Measurements from ENCODE around the gene WWOX.

WWOX gene

DNA sequence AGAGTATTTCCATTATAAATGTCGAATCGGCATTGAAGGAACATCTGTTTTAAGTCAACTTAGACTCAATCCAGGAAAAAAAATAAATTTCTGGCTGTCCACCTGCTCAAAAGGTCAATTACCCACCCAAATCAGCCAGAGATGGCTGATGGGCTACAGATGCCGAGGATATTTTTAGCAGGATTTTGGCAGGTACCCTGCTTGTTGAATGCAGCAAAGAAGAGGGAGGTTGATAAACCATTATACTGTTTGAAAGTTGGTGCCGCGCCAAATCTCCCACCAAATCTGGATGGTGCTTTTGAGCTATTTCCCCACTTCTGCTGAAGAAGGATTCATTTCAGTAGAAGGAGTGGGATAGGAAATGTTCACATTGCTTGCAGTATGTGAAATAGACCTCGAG, 963.4 kb downstream of the WWOX start:
- no peak for DNase-seq

DNA sequence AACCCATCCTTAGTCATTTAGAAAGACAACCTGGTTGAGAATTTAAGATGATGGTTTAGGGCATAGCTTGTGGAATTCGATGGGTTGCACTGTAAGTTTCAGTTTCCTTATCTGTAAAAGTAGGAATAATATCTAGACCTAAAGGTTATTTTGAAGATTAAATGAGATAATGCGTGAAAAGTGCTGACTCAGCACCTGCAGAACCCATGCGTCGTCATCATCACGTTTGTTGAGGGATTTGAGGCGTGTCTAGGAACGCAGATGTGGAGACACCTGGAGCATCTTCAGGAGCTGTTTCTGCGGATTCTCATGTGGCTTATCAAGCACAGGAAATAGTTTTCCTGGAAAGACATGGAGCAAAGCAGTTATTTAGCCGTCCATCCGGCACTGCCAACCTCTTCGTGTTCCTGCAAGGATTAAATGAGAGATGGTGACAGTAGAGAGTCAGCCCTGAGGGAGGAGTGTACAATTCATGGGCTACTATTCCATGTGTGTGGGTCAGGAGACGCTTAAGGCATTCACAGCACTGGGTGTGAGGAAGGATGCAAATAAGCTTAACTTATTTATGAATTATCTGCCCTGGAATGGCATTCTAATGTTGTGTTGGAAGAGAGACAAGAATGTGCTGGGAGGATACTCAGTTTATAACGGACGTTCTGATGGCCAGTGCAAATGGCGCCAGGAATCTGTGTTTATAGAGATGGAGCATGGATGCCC, 965.0 kb downstream of the WWOX start:
- no peak for DNase-seq

DNA sequence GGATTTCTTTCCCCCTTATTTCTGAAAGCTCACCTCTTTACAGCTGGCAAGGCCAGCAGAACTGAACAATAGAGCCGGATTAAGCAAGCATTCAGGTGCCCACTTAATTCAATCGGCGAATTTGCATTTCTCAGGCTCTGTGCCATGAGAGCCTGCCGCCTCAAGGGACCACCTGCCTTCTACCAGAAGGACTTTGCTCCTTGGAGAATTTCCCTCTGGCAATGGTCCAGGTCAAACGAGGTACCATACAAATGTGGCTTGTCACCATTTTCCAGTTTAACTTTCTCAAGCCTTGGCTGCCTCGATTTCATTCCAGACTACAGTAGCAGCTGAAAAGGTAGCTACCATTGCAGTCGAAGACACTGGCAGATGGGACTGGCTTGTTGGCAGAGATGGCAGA, 967.1 kb downstream of the WWOX start:
- no peak for DNase-seq

DNA sequence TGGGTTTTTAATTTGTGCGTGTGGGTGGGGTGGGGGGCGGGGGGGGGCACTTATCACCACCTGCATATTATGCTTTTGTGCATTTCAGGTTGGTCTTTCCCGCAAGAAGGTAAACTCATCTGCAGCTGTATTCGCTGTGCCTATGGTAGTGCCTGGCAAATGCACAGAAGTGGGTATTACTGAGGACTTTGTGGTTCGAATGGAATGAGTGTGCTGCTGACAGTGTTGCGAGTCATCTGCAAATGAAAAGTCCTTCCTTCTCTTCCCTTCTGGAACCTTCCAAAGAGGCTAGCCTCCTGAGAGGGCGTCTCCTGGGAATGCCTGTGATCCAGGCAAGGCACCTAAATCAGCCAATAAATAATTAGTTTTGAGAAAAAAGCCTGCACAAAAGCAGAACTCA, 968.1 kb downstream of the WWOX start:
- no peak for DNase-seq

DNA sequence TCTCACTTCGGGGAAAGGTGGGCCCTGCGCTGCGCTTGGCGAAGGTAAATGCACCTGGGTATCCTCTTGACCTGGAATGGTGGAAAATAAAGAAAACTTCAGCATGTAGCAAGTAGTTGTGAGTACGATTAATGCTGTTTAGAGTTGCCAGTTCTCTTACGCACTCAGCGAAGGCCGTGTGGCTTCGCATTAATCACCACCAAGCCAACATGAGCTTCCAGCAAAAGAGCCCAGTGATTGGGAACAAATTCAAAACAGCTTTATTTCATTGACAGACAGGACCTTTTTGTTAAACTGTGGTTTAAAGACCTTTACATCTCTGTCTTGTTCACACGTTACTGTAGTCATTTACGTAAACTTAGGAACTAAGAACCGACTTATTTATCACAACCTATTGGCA, 969.7 kb downstream of the WWOX start:
- DNase-seq, result no peak

DNA sequence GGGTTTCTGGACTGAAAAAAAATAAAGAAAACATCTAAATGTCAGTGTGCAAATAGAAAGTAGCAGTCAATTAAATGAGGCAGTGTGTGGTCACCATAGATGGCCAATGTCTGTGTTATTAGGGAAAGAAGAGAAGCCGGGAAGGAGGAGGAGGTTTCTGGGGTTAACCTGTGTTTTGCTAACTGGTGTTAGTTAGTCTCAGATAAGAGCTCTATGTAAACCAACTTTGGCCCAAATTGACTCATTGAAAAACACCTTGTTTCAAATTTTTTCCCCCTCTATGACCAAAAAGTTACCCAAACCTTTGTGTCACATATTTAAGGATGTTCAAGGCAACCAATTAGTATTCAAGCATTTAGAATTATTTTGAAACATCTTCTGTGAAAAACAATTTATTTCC, 970.2 kb downstream of the WWOX start:
- DNase-seq, result no peak

DNA sequence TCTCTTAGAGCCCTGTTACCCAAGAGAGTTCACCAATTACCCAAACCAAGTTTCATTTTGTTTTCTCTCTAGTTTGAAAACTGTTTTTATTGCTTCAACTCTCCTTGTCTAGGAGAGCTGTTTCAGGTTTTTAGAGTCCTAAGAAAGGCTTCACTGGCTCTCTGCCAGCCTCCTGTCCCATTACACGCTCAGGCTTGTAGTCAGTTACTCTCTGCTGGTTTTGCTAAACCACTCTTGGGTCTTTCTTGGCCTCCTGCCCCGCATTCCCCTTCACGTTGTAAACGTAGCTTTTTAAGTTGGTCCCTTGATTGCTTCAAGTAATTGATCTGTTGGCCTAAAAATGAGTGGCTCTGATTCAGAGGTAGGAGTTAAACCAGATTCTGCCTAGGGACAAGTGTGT, 972.0 kb downstream of the WWOX start:
- no peak for DNase-seq

DNA sequence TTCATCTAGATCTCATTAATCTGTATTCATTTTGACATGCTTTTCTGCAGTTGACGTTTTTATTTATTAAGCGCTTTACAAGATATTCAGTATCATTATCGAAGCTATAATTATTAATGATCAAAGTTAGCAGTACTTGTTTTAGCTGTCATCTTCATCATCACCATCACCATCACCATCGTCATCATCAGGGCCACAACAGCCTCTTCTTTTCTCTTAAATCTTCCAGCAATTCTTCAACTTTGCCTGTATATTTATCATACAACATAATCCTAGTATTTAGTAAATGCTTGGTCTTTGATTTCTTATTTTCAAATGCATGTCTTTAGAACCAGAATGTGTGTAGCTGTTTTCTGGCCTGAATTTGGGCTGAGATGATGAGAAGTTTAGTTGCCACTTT, 973.1 kb downstream of the WWOX start:
- DNase-seq, result no peak

DNA sequence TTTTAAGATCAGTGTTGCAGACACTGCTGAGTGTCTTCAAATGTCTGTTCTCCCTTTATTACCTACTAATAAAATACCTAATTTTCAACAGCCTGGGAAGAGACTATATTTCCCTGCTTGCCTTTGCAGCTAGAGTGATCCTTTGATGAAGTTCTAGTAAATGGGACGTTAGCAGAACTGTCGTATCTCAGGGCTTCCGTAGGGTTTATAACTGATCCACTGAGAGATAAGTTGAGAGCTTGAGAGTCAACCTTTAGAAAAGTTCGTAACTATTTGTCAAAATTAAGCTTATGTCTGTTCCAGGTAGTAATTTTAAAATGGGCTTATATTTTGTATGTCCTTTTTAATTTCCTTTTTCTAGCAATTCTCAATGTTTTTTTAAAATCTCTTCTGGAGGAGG, 974.1 kb downstream of the WWOX start:
- no peak for DNase-seq

DNA sequence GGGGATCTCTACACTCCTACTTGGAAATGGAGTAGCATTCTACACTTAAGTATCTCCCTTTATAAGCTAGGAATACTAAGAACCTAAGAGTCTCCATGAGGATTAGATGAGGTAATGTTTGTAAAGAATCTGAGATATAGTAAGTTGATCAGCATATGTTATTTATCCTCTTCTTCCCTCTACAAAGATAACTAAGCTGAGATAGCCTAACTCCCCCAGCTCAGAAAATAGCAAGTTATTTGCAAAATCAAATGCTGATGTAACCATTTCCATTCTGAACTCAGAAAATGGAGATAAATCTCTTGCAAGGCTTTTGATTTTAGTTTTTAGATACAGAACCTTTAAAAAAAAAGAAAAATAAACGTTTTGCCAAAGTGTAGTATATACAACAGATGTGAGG, 975.1 kb downstream of the WWOX start:
- no peak for DNase-seq

DNA sequence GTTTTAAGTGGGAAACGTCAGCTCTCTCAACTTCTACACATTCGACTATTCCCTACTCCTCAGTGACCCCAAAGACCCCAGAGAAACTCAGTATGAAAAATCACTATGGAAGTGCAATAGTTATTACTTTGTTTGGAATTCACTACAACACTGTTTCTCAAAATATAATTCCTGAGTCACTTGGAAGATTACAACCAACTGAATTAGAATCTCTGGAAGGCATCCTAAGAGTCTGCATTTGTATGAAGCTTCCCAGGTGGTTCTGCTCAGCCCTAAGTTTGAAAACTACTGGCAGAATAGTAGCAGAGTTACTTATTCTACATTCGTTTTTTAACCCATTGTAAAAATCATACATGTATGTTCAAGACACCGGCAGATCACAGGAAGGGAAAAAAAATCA, 975.5 kb downstream of the WWOX start:
- no peak for DNase-seq

DNA sequence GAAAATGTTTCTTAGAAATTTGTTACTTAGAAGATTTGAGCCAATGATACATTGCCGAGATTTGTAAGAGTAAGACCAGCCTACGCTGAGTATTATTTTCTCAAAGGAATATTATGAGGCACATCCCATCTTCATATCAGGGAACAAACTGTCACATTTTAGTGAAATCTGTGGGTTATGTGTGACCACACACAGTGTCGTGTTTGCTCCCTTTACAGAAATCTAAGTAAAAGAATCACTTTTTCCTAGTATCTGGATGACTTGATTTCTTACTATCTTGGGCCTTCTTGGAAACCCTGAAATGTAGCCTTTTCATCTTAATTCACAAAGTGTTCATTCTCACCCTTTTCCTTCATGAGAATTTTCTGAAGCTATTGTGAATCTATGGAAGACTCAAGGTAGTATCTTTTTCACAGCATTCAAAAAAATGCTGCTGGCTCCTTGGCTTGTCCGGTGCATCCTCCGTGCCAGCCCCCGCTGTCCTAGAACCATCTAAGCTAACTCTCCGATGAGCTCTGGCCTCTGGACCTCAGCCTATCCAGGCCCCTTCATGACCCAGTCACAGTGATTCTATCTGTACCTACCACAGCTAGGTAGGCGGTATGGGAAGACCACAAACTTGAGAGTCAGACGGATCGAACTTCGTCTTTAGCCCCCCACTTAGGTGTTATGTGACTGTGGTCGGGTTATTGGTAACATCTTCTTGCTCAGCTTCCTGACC, 976.8 kb downstream of the WWOX start:
- DNase-seq, result no peak

DNA sequence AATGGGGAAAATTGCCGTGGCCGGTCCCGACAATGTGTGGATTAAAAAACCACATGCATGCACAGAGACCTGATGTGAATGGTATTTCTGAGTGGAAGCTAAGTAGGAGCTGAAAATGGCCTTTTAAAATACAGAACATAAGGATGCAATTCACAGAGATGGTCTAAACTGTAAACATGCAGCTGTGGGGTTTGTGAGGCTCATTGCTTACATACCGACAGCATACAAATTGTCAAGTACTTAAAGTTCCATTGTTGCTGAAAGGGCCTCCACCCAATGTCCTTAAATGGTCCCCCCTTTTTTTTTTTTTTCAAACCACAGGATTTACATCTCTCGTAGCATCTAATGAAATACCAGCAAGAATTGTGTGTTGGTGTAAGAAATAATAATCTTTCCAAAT, 977.9 kb downstream of the WWOX start:
- DNase-seq, result no peak

DNA sequence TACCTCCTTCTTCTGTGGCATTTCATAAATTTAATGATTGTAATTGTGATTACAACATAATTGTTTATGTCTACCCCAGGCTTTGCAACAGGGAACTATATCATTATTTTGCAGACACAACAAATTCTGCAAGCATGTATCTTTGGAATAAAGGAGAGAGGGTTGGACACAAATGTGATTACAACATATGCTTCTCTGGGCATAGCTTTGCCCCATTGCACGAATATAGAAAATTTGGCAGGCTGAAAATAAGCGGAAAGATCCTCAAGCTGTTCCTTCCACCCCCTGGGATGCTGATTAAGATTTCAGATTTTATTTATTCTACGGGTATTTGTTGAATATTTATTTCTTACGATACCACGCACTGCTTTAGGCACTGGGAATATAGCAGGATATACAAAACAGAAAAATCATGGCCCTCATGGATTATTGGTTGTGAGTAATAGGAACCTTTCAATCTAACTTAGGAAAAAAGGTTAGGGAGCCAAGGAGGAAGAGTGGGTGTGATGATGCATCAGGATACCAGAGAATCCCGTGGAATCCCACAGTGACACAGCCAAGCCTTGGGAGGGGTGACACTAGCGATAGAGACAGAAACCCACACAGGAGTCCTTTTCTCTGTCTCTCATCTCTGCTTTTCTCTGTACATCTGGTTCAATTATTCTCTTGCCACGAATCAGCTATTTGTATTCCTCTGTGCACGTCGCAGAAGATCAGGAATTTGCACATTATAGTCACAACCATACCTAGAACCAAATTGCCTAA, 980.4 kb downstream of the WWOX start:
- no peak for DNase-seq

DNA sequence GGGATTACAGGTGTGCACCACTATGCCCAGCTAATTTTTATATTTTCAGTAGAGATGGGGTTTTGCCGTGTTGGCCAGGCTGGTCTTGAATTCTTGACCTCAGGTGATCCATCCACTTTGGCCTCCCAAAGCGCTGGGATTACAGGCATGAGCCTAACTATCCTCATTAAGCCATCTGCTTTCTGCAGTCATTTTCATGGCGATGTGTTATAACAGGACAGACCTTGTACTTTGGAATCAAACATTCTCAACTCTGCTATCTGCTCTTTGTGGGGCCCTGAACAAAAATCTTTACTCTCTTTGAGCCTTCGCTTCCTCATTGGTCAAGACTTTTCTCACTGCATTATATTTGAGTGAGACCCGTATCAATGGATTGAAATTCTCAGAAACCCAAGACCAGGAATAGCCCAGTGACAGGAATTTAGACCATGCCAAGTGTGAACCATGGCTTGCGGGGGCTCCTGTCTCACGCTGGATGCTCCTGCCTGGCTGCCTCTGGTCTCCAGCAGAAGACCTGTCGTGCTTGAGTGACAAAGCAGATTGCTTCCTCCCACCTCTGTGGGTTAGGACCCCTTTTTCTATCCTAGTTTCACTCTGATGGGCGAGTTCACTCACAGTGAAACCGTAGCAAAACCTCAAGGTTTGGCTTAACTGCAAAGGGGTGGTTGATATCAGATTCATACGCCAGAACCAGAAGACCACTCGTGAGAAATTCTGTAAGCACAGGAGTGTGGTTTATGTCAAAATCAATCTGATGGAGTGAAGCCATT, 982.0 kb downstream of the WWOX start:
- no peak for DNase-seq

DNA sequence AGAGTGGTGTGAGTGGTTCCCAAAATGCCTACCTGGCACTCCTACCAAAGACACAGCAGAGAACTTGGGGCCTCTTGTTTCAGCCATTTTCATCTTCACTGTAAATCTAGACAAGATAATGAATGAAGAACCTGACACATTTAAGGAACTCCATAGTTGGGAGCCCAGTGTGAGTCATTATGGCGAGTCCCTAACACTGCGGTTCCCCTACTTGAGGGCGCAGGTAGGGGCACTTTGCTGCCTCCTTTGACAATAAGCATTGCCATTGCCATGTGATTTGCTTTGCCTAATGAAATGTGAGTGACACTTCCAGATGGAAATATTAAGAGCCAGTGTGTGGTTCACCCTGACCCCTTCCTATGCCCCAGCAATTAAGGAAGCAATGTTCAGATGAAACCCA, 983.5 kb downstream of the WWOX start:
- DNase-seq, result no peak

DNA sequence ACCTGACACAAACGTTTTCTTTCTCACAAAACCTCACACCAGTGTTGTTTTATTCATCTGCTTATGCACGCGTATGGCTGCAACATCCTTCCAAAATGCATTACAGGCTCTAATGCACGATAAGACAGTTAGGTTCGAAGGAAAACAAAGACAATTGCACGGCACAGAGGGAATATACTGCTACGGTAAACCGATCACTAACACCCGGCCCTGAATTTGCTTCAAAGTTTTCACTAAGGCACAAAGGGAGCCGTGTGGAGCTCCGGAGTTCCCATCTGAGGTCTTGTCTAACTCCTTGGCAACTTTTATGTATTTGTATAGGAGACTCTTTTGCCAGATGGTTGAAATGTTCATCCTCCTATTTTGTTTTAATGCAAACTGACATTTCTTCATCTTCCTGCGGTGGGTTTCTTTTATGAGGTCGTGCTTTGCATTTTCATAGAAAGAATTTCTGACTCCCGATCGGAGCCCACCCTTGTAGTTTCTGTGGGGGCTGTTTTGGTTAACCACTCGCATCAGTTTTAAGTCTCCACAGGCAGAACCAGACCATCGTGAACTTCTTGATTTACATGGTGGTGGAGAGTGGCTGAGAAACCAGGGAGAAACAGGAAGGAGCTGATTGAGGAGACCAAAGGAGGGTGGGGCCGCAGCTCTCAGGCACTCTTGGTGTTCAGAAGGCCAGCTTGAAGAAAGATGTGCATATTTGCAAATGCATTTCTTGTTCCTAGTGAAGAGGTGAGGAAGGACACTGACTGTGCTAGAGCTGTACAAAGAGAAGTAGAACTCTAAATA, 984.2 kb downstream of the WWOX start:
- no peak for DNase-seq

DNA sequence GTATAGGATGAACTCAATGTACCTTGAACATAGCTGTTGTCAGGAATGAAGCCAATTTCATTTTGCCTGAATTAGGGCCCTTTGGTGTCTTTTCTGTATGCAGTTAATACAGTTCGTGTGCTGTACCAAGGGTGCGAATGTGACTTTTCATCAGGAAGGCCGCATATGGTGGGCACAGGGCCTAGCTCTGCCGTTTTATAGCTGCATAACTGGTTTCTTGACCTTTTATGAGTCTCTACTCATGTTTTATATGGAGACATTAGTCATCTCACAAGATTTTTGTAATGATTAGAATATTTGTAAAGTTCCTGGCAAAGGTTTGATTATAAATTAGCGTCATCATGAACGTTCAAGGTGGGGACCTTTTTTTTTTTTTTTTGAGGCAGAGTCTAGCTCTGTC, 989.5 kb downstream of the WWOX start:
- no peak for DNase-seq

DNA sequence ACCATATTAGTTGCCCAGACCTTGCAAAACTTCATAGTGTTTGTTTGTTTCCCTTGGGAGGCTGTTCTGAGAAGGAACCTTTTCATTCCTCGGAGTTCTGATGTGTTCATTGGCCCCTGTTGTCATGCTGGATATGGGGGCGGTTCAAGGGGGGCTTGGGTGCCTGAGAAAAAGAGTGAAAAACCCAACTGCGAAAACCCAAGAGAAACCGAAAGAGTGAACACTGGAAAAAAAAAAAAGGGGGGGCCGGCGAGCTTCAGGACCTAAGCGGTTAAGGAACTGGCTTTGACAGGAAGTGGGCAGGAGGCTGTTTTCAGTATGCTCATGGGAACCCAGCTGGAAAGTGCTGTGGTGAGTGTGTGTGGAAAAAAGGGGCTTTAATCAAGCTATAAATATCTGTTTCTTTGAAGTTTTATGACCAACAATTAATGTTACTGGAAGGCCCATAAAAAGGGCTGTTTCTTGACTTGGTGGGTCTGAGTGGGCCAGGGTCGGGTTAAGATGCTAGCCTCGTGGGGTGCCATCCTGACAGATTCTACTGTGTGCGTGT, 990.4 kb downstream of the WWOX start:
- peak; percentile 36 to 69 for DNase-seq

DNA sequence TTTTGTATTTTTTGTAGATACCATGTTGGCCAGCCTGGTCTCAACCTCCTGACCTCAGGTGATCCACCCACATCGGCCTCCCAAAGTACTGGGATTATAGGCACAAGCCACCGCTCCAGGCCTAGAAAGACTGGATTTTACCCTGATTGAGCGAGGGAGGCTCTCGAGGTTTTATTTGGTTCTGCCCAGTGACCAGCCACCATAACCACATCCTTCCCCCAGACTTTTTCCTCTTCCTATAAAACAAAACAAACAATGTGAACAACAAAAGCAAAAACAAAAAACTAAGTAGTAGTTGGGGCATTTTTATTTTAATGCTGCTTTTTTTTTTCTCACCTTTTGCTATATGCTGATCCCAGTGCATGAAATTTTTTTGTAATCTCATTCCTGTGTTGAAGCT, 991.5 kb downstream of the WWOX start:
- DNase-seq, result peak in 1 of 2 donors; percentile 7

DNA sequence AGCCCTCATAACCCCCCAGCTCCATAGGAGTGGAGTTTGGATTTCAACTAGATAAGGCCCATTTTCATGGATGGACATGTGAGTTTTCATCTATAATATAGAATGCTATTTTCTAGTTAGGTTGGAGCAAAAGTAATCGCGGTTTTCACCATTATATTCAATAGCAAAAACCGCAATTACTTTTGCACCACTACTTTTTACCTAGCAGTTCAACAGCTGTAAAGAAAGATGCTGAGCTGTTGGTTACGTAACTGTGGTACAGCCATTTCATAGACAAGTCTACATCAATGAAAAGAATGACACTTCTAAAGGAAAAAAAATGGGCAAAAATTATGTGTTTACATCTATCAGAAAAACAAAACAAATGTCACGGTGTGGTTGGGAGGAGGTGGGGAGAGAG, 993.4 kb downstream of the WWOX start:
- no peak for DNase-seq

DNA sequence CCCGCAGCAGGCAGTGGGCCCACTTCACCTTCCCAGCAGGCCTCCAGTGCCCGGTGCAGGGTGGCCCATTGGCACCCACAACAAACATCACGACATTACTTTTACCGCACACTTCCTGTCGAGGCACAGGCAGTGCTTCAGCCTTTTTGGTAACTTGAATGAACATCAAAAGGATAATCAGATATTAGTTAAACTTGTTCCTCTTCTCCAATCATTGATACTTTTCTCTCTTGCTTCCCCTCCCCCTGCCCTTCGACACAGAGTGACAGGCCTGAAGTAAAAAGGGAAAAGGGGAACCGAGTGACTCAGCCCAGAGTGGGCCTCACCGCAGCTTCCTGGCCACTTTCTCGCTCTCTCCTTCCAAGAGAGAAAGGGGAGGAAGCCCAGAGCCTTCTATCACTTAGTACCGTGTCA, 994.1 kb downstream of the WWOX start:
- peak; percentile 52 to 55 for DNase-seq
